Measurements from ENCODE around the gene RUFY2.
A peak's percentile ranks its signal among the peaks of the same experiment; 100 is the strongest.
"Not testable (repeated sequence)": the region's sequence is repeated elsewhere in the genome, so short reads cannot be mapped to it uniquely, and the experiment has no call there.

The RUFY2 gene

GRCh38 chr10:68362590-68362989 is 44.5 kb downstream of the RUFY2 start:
- no peak for DNase-seq

- DNase-seq: no peak
These were observed 47.9 kb downstream of the RUFY2 start for GRCh38 chr10:68359189-68359588.

GRCh38 chr10:68353537-68353936 is 53.5 kb downstream of the RUFY2 start:
- no peak for DNase-seq

- peak; percentile 28 for DNase-seq
These were observed 58.8 kb downstream of the RUFY2 start for GRCh38 chr10:68348265-68348741.

GRCh38 chr10:68346774-68347173 is 60.3 kb downstream of the RUFY2 start:
- no peak for DNase-seq

- DNase-seq: no peak
These were observed 61.5 kb downstream of the RUFY2 start for GRCh38 chr10:68345621-68346020.

- no peak for DNase-seq
These were observed 64.1 kb downstream of the RUFY2 start for GRCh38 chr10:68342909-68343516.

- DNase-seq: no peak
These were observed 66.6 kb downstream of the RUFY2 start for GRCh38 chr10:68340358-68341080.

GRCh38 chr10:68336754-68337351 is 70.2 kb downstream of the RUFY2 start:
- DNase-seq: no peak

- no peak for DNase-seq
These were observed 72.2 kb downstream of the RUFY2 start for GRCh38 chr10:68334672-68335467.

- no peak for DNase-seq
These were observed 73.3 kb downstream of the RUFY2 start for GRCh38 chr10:68333440-68334431.

GRCh38 chr10:68333058-68333395 is 74.0 kb downstream of the RUFY2 start:
- DNase-seq: no peak

- DNase-seq: peak; percentile 37
These were observed 74.6 kb downstream of the RUFY2 start, which contains the start of gene PBLD for GRCh38 chr10:68332259-68333057. TSS of gene PBLD (minus strand) at chr10:68332928. CDS start at chr10:68306844, 26,084 bp downstream.

- DNase-seq: peak; percentile 99
These were observed 75.4 kb downstream of the RUFY2 start, which contains the start of gene HNRNPH3 for GRCh38 chr10:68331455-68332258. TSS of gene HNRNPH3 (plus strand) at chr10:68332064. CDS start at chr10:68337222, 5,158 bp downstream.

- DNase-seq: no peak
These were observed 76.1 kb downstream of the RUFY2 start for GRCh38 chr10:68330852-68331454.

- no peak for DNase-seq
These were observed 77.6 kb downstream of the RUFY2 start for GRCh38 chr10:68329506-68329861.

- DNase-seq: no peak
These were observed 78.9 kb downstream of the RUFY2 start for GRCh38 chr10:68327889-68328786.

- not testable (repeated sequence) for DNase-seq
These were observed 82.7 kb downstream of the RUFY2 start for GRCh38 chr10:68324396-68324795.

Data from effector CD4-positive, alpha-beta T cell (primary cell).